Psoas muscle (tissue), 8 donors: ENCODE measurements around the gene PRR5L. TPM values are rescaled to one million over a fixed set of nuclear protein-coding genes. Genes with fewer than 3 reads are reported as not detected.
A peak's percentile ranks its signal among the peaks of the same experiment; 100 is the strongest.

ENCODE experiments used
- ATAC-seq, 4 donors: fragments of 200-7000 bp; cut with Tn5 transposase; one replicate each; pipeline ENCODE4 v1.9.1; 2020; ENCODE audit warnings: moderate library complexity in 3 of 4, mild to moderate bottlenecking in 2 of 4
- DNase-seq, 2 donors: peaks; one replicate each; pipeline ENCODE4 v3.0.0-alpha.2; 2020
- H3K27ac ChIP-seq: fragments of 200-600 bp; one replicate; pipeline ENCODE4 v1.8.0; 2022
- H3K27me3 ChIP-seq, 3 donors: fragments of 200-600 bp in 1 of 3; one replicate each; pipeline versions ENCODE4 v1.6.1 to v1.8.0; 2013 to 2022; ENCODE audit warnings: low read length in 2 of 3, mild to moderate bottlenecking in 2 of 3, moderate library complexity in 1 of 3; ENCODE audit not compliant: insufficient read depth in 3 of 3
- H3K36me3 ChIP-seq, 2 donors: fragments of 200-600 bp in 1 of 2; one replicate each; pipeline versions ENCODE4 v1.6.1 to v1.8.0; 2013 to 2022; ENCODE audit warnings: low read depth in 1 of 2, mild to moderate bottlenecking in 1 of 2, moderate library complexity in 1 of 2; ENCODE audit not compliant: insufficient read depth in 1 of 2
- H3K4me1 ChIP-seq: fragments of 200-600 bp; one replicate; pipeline ENCODE4 v1.8.0; 2022
- H3K4me3 ChIP-seq: fragments of 200-600 bp; one replicate; pipeline ENCODE4 v1.8.0; 2022; ENCODE audit warnings: mild to moderate bottlenecking
- H3K9me3 ChIP-seq: fragments of 200-600 bp; one replicate; pipeline ENCODE4 v1.8.0; 2022
- WGBS, 3 donors: extraction: QIAGEN DNeasy Blood & Tissue Kit; methylation state at CpG; one replicate each; pipeline versions ENCODE4 v1.1.6 to v1.1.7; 2013; 5-methylcytosine and 5-hydroxymethylcytosine counted together
- intact Hi-C, 2 donors: fragments of 100-400 bp; cut with DNase I; formaldehyde crosslinking; loops; one replicate each; pipeline versions ENCODE4 v1.11.0 to v1.14.2; 2022
- polyA plus RNA-seq, 3 donors: library from polyadenylated mRNA; stranded (reverse); fragments of 200-250 nt; gene quantifications; one replicate each; pipeline ENCODE4 v1.2.3, GENCODE V29; 2013
- total RNA-seq, 4 donors: library from RNA; stranded (reverse); fragmentation: NEBNext Ultra II Directional in 2 of 4; extraction: Animal tissue kit (Norgen Biotek cat#: 25700) in 2 of 4; gene quantifications; one replicate each; pipeline versions ENCODE4 v1.2.1 to v1.2.4, GENCODE V29; 2021 to 2023
- TF ChIP-seq, protein P1 (sequence below): fragments of 200-600 bp; IDR thresholded peaks from one replicate; pipeline ENCODE4 v1.8.0; 2022; ENCODE audit warnings: antibody characterized with exemption
- donor health status: healthy with polysubstance abuse.
- donor health status: DM: no; HTN: no; CAD: no; lungs with moderate emphysema.
- donor health status: Bipolar disorder and iron deficiency.
- donor health status: healthy.
- donor health status: DM: yes; HTN: yes; CAD: no.
- donor health status: DM: no; HTN: no; CAD: no.
- donor health status: DM: no; HTN: no; CAD: no.
- donor health status: DM: yes; HTN: yes; CAD: no.

The PRR5L gene
- total and polyA plus RNA-seq, 7 donors = 0.39 to 2.5 (median 0.86) TPM

DNA sequence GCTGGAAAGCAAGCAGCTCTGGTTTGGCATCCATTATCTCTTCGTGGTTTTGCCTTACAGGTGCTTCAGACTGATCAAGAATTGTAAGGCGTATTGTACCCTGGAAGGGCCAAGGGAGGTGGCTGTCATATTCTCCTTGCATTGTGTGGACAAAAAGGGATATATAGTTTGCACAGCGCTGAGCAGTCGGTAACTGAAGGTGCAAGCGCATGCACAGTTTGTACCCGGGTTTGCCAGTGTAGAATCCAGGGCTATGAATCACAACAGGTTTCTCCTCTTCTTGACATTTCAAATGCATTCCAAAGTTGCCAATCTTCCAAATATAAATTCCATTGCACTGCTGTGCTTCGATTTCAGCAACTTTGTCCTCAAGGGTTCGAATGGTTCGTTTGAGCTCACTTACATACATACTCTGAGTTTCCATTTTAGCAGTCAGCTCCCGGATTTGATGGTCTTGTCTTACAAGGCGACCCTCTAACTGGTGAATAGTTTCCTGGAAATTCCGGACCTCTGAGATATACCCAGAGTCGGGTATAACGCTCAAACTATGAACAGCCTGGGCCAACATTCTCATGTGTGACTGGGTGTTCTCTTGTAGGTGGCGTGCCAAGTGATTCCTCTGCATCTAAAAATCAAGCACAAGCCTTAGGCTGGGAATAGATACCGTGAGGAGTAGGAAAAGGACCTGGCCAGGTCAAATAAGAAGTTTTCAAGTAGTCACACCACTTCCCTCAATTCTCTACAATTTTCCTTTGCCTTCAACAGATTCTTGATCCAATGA, 194.1 kb downstream of the PRR5L start:
- Histone ChIP-seq H3K9me3 (no peaks in the 10 kb centered on the region), H3K4me3 (no peak overlapping the region), H3K4me1 (peaks cover 28% of the 10 kb centered on the region), H3K36me3 (peaks cover under 1 to 94% of the 10 kb centered on the region in 2 donors), H3K27me3 (no peaks in the 10 kb centered on the region), H3K27ac (no peak overlapping the region)
- intact Hi-C loops = loop anchor here in 1 of 2 donors (5.0 kb wide), 3 partner anchors 113 to 873 kb away; partner anchors contain the start of gene FJX1
- no peak for DNase-seq
- TF ChIP-seq, protein P1, sequence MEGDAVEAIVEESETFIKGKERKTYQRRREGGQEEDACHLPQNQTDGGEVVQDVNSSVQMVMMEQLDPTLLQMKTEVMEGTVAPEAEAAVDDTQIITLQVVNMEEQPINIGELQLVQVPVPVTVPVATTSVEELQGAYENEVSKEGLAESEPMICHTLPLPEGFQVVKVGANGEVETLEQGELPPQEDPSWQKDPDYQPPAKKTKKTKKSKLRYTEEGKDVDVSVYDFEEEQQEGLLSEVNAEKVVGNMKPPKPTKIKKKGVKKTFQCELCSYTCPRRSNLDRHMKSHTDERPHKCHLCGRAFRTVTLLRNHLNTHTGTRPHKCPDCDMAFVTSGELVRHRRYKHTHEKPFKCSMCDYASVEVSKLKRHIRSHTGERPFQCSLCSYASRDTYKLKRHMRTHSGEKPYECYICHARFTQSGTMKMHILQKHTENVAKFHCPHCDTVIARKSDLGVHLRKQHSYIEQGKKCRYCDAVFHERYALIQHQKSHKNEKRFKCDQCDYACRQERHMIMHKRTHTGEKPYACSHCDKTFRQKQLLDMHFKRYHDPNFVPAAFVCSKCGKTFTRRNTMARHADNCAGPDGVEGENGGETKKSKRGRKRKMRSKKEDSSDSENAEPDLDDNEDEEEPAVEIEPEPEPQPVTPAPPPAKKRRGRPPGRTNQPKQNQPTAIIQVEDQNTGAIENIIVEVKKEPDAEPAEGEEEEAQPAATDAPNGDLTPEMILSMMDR = no peak
- 56 to 71% (median 60%) methylated on average over 16 of the region's 16 CpGs for WGBS, 3 donors
- peak; percentile 34 to 67 (median 58) for ATAC-seq

- no peak overlapping the region for H3K27ac ChIP-seq
- peaks cover 0 to 94% of the 10 kb centered on the region in 2 donors for H3K36me3 ChIP-seq
- no peaks in the 10 kb centered on the region for H3K9me3 ChIP-seq
- H3K4me3 ChIP-seq = no peak overlapping the region
- intact Hi-C loops = loop anchor here in 1 of 2 donors (5.0 kb wide), 3 partner anchors 116 to 876 kb away; partner anchors contain the start of gene FJX1
- H3K27me3 ChIP-seq = no peaks in the 10 kb centered on the region
- TF ChIP-seq, protein P1 = peak; percentile 81
- DNase-seq = no peak
- peaks cover 19% of the 10 kb centered on the region for H3K4me1 ChIP-seq
- ATAC-seq = peak in 3 of 4 donors; percentile 53 to 71 (median 66)
These were observed 196.7 kb downstream of the PRR5L start for GRCh38 chr11:36492724-36493304.

GRCh38 chr11:36493332-36493731, 197.2 kb downstream of the PRR5L start:
- no peak overlapping the region for H3K4me3 ChIP-seq
- intact Hi-C loops = loop anchor here in 1 of 2 donors (5.0 kb wide), 3 partner anchors 116 to 876 kb away; partner anchors contain the start of gene FJX1
- H3K27ac ChIP-seq = no peak overlapping the region
- TF ChIP-seq, protein P1 = no peak
- peaks cover 1 to 94% of the 10 kb centered on the region in 2 donors for H3K36me3 ChIP-seq
- H3K27me3 ChIP-seq = no peaks in the 10 kb centered on the region
- no peaks in the 10 kb centered on the region for H3K9me3 ChIP-seq
- ATAC-seq (no peak), DNase-seq (no peak)
- H3K4me1 ChIP-seq = peaks cover 14% of the 10 kb centered on the region

DNA sequence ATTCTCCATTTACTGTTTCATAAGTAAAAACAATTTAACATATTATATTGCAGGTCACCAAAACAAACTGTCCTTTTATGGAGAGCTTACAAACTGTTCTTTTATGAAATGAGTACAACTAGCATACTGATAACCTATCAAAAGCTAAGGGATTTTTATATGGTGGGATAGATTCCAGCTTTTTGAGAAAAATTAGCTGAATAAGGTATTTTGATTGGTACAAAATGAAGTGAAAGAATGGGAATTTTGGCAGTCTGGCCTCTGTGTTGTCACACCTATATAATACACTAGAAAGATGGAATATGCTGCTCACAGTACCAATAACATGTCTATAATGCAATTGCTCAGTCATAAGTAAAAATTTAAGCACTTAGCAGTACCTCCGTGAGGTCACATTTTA, 202.6 kb downstream of the PRR5L start:
- DNase-seq (no peak), ATAC-seq (no peak)
- H3K36me3 ChIP-seq = peaks cover 3 to 66% of the 10 kb centered on the region in 2 donors
- TF ChIP-seq, protein P1 = no peak
- H3K9me3 ChIP-seq = no peaks in the 10 kb centered on the region
- 86 to 94% (median 93%) methylated on average over 1 of the region's 1 CpG for WGBS, 3 donors
- H3K27ac ChIP-seq = no peak overlapping the region
- no peaks in the 10 kb centered on the region for H3K27me3 ChIP-seq
- H3K4me1 ChIP-seq = peaks cover 32% of the 10 kb centered on the region
- no peak overlapping the region for H3K4me3 ChIP-seq
- intact Hi-C loops = no loop called here
